PC-9 (cell line): ENCODE data around the gene PCED1B.

Experiments used
- EZH2 ChIP-seq: fragments of 200-600 bp; sonication (generic); IDR thresholded peaks from 2 replicates; pipeline ENCODE4 v1.8.0; 2017; ENCODE audit warnings: antibody characterized with exemption, low read depth
- TF ChIP-seq, protein P1 (sequence below): fragments of 200-600 bp; sonication (generic); conservative IDR thresholded peaks from 2 replicates; pipeline ENCODE4 v1.6.1; 2017; ENCODE audit warnings: mixed run types, antibody characterized with exemption, mild to moderate bottlenecking, moderate library complexity

DNA sequence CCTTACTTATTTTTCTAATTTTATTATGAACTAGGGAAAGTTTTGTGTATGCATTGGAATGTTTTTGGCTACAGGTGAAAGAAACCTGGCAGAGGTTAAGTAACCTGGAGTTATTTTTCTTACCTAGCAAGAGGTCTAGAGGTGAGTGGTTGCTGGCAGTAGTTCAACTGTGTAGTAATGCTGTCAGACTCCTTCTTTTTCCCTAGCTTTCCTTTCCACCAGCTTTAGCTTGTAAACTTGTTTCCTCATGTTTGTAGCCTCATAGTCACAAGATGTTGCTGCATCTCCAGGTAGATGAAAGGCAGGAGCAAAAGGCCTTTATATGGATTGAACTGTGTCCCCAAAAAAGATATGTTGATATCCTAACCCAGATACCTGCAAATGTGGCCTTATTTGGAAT lies 105.4 kb downstream of the PCED1B start:
- TF ChIP-seq, protein P1, sequence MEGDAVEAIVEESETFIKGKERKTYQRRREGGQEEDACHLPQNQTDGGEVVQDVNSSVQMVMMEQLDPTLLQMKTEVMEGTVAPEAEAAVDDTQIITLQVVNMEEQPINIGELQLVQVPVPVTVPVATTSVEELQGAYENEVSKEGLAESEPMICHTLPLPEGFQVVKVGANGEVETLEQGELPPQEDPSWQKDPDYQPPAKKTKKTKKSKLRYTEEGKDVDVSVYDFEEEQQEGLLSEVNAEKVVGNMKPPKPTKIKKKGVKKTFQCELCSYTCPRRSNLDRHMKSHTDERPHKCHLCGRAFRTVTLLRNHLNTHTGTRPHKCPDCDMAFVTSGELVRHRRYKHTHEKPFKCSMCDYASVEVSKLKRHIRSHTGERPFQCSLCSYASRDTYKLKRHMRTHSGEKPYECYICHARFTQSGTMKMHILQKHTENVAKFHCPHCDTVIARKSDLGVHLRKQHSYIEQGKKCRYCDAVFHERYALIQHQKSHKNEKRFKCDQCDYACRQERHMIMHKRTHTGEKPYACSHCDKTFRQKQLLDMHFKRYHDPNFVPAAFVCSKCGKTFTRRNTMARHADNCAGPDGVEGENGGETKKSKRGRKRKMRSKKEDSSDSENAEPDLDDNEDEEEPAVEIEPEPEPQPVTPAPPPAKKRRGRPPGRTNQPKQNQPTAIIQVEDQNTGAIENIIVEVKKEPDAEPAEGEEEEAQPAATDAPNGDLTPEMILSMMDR: no peak
- no peak for TF ChIP-seq EZH2
